Activated CD4-positive, alpha-beta memory T cell treated with anti-CD3 and anti-CD28 coated beads for 36 hours (primary cell): ENCODE results near the gene VPREB1. TPM values are rescaled to one million over a fixed set of nuclear protein-coding genes. Genes with fewer than 3 reads are reported as not detected.
"Not testable (repeated sequence)": the region's sequence is repeated elsewhere in the genome, so short reads cannot be mapped to it uniquely, and the experiment has no call there.

Experiments used
- CTCF ChIA-PET: fragments of 350-600 bp; sonication (Branson Sonifier 250); formaldehyde crosslinking; loops from one replicate; lab custom pipeline; 2021; ENCODE audit warnings: antibody characterized with exemption, inconsistent platforms; lab: Charles Lee
- POLR2A ChIA-PET: fragments of 350-600 bp; sonication (Branson Sonifier 250); formaldehyde crosslinking; loops from one replicate; lab custom pipeline; 2021; ENCODE audit warnings: antibody characterized with exemption; lab: Charles Lee
- DNase-seq: peaks from one replicate; pipeline ENCODE4 v3.0.0-alpha.2; 2020
- H3K27ac Mint-ChIP-seq: one replicate; pipeline ENCODE4 v1.8.0; 2021; ENCODE audit warnings: mixed read lengths
- H3K27me3 Mint-ChIP-seq: one replicate; pipeline ENCODE4 v1.8.0; 2021; ENCODE audit warnings: mixed read lengths
- H3K36me3 Mint-ChIP-seq: one replicate; pipeline ENCODE4 v1.8.0; 2021; ENCODE audit warnings: mixed read lengths
- H3K4me1 Mint-ChIP-seq: one replicate; pipeline ENCODE4 v1.8.0; 2021; ENCODE audit warnings: low read depth, mixed read lengths
- H3K4me3 Mint-ChIP-seq: one replicate; pipeline ENCODE4 v1.8.0; 2021; ENCODE audit warnings: mild to moderate bottlenecking, mixed read lengths
- H3K9me3 Mint-ChIP-seq: one replicate; pipeline ENCODE4 v1.8.0; 2021; ENCODE audit warnings: mixed read lengths
- intact Hi-C: fragments of 100-400 bp; cut with micrococcal nuclease; formaldehyde crosslinking; loops from one replicate; pipeline ENCODE4 v1.15.1; 2023
- total RNA-seq, 2 experiments: library from RNA; stranded (reverse); gene quantifications; one replicate each; pipeline ENCODE4 v1.2.3, GENCODE V29; 2021

The VPREB1 gene
- total RNA-seq, 2 experiments from 2014 or later, result not detected

DNA sequence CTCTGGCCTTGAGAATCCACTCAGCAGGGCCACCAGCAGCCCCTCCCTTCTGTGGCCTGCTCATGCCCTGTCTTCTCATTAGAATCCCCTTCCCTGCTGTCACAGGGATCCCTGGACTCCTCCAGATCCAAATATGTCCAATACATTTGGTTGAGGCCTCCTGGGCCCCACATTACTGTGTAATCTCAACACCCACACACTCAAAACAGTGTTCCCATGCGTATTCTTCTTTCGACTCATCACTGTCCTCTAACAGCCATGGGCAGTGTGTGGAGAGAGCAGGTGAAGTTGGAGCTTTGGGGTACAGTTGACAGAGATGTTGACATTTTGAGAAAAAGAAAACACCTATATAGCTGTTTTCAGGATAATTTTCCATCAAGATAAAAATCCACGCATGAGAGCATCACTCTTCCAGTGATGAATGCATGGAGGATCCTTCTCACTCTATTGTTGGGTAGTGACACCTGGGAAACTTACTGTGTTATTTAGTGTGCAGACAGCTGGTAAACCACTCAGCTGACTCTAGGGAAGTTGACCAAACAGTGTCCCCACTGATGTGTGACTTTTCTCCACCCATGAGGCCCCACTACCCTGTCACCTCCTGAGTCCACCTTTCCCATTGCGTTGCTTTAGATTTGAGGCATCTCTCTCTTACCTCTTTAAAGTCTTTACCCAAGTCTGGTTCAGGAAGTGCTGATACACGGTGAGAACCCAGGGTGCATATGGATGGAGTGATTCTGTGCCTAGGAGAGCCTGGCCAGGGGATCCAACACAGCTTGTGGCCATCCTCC lies 28.7 kb upstream of the VPREB1 start:
- POLR2A ChIA-PET, result no interaction called here
- H3K27me3 Mint-ChIP-seq, result no peaks in the 10 kb centered on the region
- H3K4me1 Mint-ChIP-seq, result peaks cover 19% of the 10 kb centered on the region
- H3K4me3 Mint-ChIP-seq, result no peak overlapping the region
- no peaks in the 10 kb centered on the region for H3K9me3 Mint-ChIP-seq
- CTCF ChIA-PET, result interaction anchor here (1.1 to 22.6 kb wide), 3 partner anchors 8 to 23 kb away, joined by 5 to 569 read pairs (median 7); partner anchors contain the start of gene VPREB1
- H3K36me3 Mint-ChIP-seq, result no peaks in the 10 kb centered on the region
- no peak overlapping the region for H3K27ac Mint-ChIP-seq
- intact Hi-C loops, result no loop called here
- no peak for DNase-seq

DNA sequence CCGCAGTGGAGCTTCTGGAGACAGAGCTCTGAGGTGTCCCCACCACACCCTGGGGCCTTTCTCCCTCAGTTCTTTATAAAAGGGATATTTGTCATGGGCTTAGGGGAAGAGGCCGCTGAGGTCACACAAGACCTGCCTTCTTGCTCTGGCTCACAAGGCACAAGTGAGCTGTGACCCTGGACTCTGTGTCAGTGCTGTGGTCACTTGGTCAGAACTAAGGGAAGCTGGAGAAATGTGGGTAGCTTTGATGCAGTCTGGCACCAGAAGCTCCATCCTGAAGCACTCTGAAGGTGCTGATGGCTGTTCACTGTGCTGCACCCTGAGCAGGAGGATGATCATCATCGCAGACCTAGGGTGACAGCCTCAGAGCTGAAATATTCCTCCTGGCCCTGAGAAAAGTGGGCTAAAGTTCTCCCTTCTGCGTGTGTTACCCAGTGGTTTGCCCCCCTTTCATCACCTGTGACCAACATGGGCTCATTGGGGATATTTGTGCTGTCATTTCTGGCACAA lies 28.1 kb upstream of the VPREB1 start:
- H3K27ac Mint-ChIP-seq, result no peak overlapping the region
- H3K27me3 Mint-ChIP-seq, result no peaks in the 10 kb centered on the region
- DNase-seq, result no peak
- no peaks in the 10 kb centered on the region for H3K36me3 Mint-ChIP-seq
- intact Hi-C loops, result no loop called here
- H3K4me1 Mint-ChIP-seq, result peaks cover 13% of the 10 kb centered on the region
- ChIA-PET POLR2A (no interaction called here), CTCF (interaction anchor here (1.1 to 22.6 kb wide), 3 partner anchors 9 to 22 kb away, joined by 5 to 569 read pairs (median 7); partner anchors contain the start of gene VPREB1)
- no peak overlapping the region for H3K4me3 Mint-ChIP-seq
- no peaks in the 10 kb centered on the region for H3K9me3 Mint-ChIP-seq

DNA sequence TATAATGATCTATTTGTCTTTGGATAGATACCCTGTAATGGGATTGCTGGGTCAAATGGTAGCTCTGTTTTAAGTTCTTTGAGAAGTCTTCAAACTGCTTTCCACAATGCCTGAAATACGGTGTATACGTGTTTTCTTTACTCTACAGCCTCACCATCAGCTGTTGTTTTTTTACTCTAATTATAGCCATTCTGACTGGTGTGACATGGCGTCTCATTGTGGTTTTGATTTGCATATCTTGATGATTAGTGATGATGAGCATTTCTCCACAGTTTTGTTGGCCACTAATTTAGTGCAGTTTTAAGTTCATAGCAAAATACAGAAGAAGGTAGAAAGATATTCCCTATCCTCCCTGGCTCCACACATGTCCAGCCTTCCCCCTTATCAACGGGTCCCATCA lies 26.3 kb upstream of the VPREB1 start:
- peaks cover 8% of the 10 kb centered on the region for H3K4me1 Mint-ChIP-seq
- no peaks in the 10 kb centered on the region for H3K36me3 Mint-ChIP-seq
- CTCF ChIA-PET, result interaction anchor here (1.7 kb wide), 1 partner anchor 11 kb away, joined by 4 read pairs; no protein-coding TSS in a partner anchor
- POLR2A ChIA-PET, result no interaction called here
- no peak for DNase-seq
- H3K27me3 Mint-ChIP-seq, result no peaks in the 10 kb centered on the region
- H3K9me3 Mint-ChIP-seq, result no peaks in the 10 kb centered on the region
- H3K27ac Mint-ChIP-seq, result no peak overlapping the region
- H3K4me3 Mint-ChIP-seq, result no peak overlapping the region
- intact Hi-C loops, result no loop called here

DNA sequence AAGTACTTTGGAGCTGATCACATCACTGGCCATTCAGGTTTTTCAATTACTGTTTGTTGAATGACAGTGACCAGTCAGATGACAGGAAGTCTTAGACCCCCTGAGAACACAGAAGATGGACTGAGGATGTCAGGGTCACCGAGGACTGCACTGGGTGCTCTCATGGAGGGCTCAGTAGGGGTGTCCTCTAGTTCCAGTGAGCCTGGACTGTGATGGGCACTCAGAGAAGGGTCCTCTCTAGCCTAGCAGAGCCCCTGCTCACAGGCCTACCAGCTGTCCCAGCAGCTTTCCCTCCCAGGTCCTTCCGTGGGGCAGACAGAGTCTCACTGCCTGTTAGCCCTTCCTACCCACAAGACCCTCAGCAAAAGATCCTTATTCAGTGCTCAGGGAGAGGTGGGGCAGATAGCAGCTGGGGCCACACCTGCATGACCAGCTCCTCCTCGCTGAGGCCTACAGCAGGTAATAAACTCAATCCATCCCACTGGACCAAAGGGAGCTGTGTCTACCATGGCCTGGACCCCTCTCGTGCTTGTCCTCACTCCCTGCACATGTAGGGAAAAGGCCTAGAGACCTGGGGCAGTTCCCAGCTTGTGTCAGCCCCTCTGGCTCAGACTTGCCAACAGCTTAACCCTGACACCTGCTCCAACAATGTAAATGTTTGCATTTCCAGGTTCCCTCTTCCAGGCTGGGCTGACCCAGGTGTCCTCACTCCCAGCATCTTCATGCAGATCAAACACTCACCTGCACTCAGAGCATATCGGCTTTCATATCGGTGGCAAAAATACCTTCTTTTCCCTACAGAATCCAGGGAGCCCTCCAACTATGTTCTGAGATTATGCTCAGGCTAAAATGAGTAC lies 25.2 kb upstream of the VPREB1 start:
- DNase-seq, result no peak
- intact Hi-C loops, result no loop called here
- Mint-ChIP-seq H3K9me3 (no peaks in the 10 kb centered on the region), H3K27me3 (no peaks in the 10 kb centered on the region), H3K4me3 (no peak overlapping the region), H3K27ac (no peak overlapping the region), H3K4me1 (peaks cover 8% of the 10 kb centered on the region), H3K36me3 (no peaks in the 10 kb centered on the region)
- CTCF ChIA-PET, result interaction anchor here (1.0 to 1.7 kb wide), 2 partner anchors 12 to 16 kb away, joined by 3 to 4 read pairs; no protein-coding TSS in a partner anchor
- POLR2A ChIA-PET, result no interaction called here

DNA sequence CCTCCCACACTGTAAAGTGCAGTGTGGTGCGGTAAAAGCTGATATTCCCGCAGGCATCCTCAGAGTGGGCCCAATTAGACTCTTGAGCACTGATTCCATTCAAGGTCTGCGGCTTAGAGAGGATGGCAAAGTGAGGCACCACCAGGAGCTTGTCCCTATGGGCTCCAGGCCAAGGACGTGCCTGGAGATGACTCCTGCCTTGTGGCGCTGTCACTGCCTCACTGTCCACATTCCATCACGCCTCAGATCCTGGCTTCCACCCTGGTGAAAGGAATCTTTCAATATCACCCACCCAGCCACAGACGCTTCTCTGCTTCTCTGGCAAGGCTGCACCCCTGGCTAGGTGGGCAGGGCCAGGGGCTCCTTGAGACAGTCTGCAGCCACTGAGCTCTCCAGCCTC lies 23.5 kb upstream of the VPREB1 start:
- H3K36me3 Mint-ChIP-seq, H3K9me3 Mint-ChIP-seq, DNase-seq, H3K27ac Mint-ChIP-seq, H3K4me1 Mint-ChIP-seq, POLR2A ChIA-PET, H3K4me3 Mint-ChIP-seq, H3K27me3 Mint-ChIP-seq, intact Hi-C loops, CTCF ChIA-PET: not testable (repeated sequence)

DNA sequence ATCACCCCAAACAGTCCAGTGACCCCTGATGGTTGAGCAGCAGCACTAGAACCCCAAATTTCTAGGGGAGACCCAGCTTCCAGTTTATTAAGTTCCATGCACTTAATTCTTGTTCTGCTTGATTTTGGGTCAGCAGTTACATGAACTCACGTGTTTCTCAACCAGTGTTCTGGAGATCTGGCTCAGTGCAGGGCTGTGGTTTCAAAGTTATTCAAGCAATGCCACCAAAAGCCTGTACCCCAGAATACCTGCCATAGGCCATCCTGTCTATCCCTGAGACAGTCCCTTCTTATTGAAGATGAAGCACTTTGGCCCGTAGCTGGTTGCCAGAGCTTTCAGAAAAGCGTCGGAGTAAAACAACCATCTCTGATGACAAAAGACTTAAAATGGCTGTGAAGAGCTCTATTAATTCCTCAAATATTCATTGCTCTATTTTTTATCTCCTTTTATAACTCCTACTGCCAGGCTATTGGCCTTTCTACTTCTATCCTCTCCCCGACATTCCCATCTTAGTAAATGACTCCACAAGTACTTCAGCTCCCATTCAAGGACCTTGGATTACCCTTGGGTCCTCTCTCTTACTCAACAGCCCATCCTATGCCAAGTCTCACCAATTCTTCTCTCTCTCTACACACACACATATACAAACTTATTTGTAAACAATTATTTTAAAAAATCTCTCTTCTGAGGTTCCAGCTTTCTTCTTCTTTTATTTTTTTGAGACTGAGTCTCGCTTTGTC lies 18.0 kb upstream of the VPREB1 start:
- no peak for DNase-seq
- CTCF ChIA-PET, result interaction anchor here (0.7 to 2.1 kb wide), 7 partner anchors 9 to 31 kb away, joined by 3 to 12 read pairs (median 4); no protein-coding TSS in a partner anchor
- Mint-ChIP-seq H3K4me3 (no peak overlapping the region), H3K4me1 (no peaks in the 10 kb centered on the region), H3K27me3 (peaks cover 2% of the 10 kb centered on the region), H3K27ac (no peak overlapping the region), H3K9me3 (no peaks in the 10 kb centered on the region), H3K36me3 (no peaks in the 10 kb centered on the region)
- POLR2A ChIA-PET, result no interaction called here
- intact Hi-C loops, result no loop called here

DNA sequence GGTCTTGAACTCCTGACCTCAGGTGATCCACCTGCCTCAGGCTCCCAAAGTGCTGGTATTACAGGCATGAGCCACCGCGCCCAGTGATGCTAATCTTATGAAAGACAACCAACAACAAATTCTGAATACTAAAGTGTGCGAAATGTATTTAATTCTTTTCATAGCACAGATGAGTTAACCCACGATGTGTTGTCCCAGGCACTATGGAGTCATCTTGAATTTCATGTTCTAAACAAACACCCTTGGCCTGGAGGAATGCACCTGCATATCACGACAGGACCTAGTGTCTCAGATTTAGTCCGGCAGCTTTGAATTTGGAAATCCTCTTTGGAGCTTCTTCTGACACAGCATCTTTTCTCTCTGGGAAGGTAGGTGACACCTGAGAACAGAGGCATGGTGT lies 16.2 kb upstream of the VPREB1 start:
- H3K27me3 Mint-ChIP-seq, result peaks cover 2% of the 10 kb centered on the region
- CTCF ChIA-PET, result interaction anchor here (0.6 to 2.1 kb wide), 5 partner anchors 14 to 281 kb away, joined by 4 to 7 read pairs (median 4); no protein-coding TSS in a partner anchor
- intact Hi-C loops, result no loop called here

DNA sequence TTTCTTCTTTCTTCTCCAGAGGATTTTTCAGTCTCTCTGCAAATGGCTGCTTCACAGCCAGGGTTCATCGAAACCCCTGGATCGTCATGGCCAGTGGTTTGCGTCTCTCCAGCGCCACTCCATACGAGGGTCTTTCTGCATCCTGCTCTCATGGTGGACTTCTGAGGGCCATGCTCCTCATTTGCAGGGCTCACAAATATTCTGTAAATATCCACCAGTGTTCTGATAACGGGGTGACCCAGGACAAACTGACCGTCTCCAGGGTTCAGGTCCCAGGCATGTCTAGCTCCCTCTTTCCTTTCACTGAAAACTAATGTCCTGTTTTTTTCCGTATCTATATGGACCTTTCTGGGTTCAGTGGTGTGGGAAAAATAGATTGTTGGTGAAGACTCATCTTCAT lies 15.7 kb upstream of the VPREB1 start:
- Mint-ChIP-seq H3K4me3 (no peak overlapping the region), H3K9me3 (no peaks in the 10 kb centered on the region), H3K27me3 (peaks cover 2% of the 10 kb centered on the region), H3K36me3 (no peaks in the 10 kb centered on the region), H3K4me1 (no peaks in the 10 kb centered on the region), H3K27ac (no peak overlapping the region)
- intact Hi-C loops, result no loop called here
- DNase-seq, result no peak
- ChIA-PET CTCF (interaction anchor here (1.5 to 2.1 kb wide), 2 partner anchors 21 to 27 kb away, joined by 5 to 7 read pairs; no protein-coding TSS in a partner anchor), POLR2A (no interaction called here)

More for the DNA sequence above, 16.2 kb upstream of the VPREB1 start:
- Mint-ChIP-seq H3K27ac (no peak overlapping the region), H3K36me3 (no peaks in the 10 kb centered on the region), H3K9me3 (no peaks in the 10 kb centered on the region), H3K4me1 (no peaks in the 10 kb centered on the region), H3K4me3 (no peak overlapping the region)
- DNase-seq, result no peak
- POLR2A ChIA-PET, result no interaction called here

DNA sequence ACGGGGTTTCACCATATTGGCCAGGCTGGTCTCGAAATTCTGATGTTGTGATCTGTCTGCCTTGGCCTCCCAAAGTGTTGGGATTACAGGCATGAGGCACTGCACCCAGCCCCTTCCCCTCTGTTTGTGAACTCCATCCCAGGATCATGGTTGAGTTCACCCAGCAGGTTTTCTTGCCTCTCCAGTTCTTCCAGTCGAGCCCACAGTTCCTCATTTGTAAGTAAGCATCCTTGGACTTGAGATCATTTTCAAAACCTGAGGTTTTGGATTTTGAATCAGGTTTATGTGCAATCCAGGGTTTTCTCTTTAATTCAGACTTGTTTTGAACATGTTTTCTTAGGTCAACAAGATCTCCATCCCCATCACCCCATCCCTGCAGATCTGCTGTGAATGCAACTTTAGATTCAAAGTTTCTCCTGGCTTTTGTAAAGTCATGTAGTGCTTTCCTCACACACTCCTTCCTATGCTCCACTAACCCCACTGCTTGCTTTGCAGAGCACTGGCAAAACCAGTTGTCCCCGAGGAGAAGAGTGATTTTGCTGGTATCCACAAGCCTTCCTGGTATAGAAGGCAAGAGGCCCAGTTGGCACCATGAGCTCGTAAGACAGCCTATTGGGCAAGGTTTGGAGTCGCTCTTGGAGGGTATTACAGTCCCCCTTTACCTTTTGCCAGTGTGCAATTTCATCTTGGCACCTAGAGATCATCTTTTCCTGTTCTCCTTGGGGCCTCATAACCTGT lies 14.7 kb upstream of the VPREB1 start:
- no peak overlapping the region for H3K4me3 Mint-ChIP-seq
- intact Hi-C loops, result no loop called here
- peaks cover 2% of the 10 kb centered on the region for H3K27me3 Mint-ChIP-seq
- CTCF ChIA-PET, result interaction anchor here (1.5 to 18.4 kb wide), 3 partner anchors 22 to 28 kb away, joined by 5 to 569 read pairs (median 7); no protein-coding TSS in a partner anchor
- H3K36me3 Mint-ChIP-seq, result no peaks in the 10 kb centered on the region
- POLR2A ChIA-PET, result no interaction called here
- no peak overlapping the region for H3K27ac Mint-ChIP-seq
- no peaks in the 10 kb centered on the region for H3K9me3 Mint-ChIP-seq
- no peak for DNase-seq
- peaks cover 4% of the 10 kb centered on the region for H3K4me1 Mint-ChIP-seq

DNA sequence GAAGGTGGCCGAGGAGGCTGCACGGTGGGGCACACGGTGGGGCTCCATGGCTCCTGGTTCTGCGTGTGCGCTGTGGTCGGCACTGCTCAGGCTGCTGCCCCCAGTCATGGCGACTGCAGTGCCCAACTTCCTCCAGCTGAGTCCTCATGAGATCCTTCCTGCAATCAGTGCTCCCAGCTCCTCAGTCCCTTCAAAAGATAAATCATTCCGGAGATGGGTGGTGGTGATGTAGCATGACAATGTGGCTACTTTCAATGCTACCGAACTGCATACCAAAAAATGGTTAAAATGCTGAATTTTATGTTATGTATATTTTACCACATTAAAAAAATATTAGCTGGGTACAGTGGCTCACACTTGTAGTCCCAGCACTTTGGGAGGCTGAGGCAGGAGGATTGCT lies 14.1 kb upstream of the VPREB1 start:
- CTCF ChIA-PET, result interaction anchor here (18.4 kb wide), 1 partner anchor 24 kb away, joined by 569 read pairs; no protein-coding TSS in a partner anchor
- Mint-ChIP-seq H3K4me1 (peaks cover 6% of the 10 kb centered on the region), H3K9me3 (no peaks in the 10 kb centered on the region), H3K4me3 (no peak overlapping the region), H3K27me3 (peaks cover 2% of the 10 kb centered on the region), H3K27ac (no peak overlapping the region), H3K36me3 (no peaks in the 10 kb centered on the region)
- DNase-seq, result no peak
- intact Hi-C loops, result no loop called here
- POLR2A ChIA-PET, result no interaction called here

DNA sequence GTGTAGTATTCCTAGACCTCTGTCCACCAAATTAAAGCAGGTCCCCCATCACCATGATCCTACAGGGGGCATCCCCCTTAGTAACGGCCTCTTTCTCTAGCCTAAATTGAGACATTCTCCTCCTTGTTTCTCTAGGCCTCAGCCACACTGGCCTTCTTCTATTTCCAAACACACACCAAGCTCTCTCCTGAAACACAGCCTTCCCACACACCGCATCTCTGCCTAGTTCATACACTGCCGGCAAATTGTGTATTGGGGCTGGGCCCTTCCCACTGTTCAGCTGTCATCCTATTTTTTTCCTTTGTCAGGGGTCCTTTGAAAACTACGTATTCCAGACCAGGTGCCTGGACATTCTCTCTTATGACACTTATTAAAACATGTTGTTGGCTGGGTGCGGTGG lies 11.5 kb upstream of the VPREB1 start:
- POLR2A ChIA-PET, result no interaction called here
- no peak overlapping the region for H3K4me3 Mint-ChIP-seq

More for the DNA sequence above, 11.5 kb upstream of the VPREB1 start:
- H3K27ac Mint-ChIP-seq, result no peak overlapping the region
- H3K4me1 Mint-ChIP-seq, result peaks cover 6% of the 10 kb centered on the region
- H3K36me3 Mint-ChIP-seq, result no peaks in the 10 kb centered on the region
- H3K27me3 Mint-ChIP-seq, result peaks cover 2% of the 10 kb centered on the region
- DNase-seq, result no peak
- no peaks in the 10 kb centered on the region for H3K9me3 Mint-ChIP-seq
- intact Hi-C loops, result no loop called here
- CTCF ChIA-PET, result interaction anchor here (18.4 kb wide), 1 partner anchor 27 kb away, joined by 569 read pairs; no protein-coding TSS in a partner anchor
